HG03103 (cell line): Measurements from ENCODE around the gene SAXO2.
"Not testable (repeated sequence)": the region's sequence is repeated elsewhere in the genome, so short reads cannot be mapped to it uniquely, and the experiment has no call there.

ENCODE experiments used
- ATAC-seq: cut with Tn5 transposase; IDR thresholded peaks from one replicate; pipeline ENCODE4 v1.9.1; 2021; ENCODE audit warnings: low read depth; ENCODE audit not compliant: unreplicated experiment

The SAXO2 gene

DNA sequence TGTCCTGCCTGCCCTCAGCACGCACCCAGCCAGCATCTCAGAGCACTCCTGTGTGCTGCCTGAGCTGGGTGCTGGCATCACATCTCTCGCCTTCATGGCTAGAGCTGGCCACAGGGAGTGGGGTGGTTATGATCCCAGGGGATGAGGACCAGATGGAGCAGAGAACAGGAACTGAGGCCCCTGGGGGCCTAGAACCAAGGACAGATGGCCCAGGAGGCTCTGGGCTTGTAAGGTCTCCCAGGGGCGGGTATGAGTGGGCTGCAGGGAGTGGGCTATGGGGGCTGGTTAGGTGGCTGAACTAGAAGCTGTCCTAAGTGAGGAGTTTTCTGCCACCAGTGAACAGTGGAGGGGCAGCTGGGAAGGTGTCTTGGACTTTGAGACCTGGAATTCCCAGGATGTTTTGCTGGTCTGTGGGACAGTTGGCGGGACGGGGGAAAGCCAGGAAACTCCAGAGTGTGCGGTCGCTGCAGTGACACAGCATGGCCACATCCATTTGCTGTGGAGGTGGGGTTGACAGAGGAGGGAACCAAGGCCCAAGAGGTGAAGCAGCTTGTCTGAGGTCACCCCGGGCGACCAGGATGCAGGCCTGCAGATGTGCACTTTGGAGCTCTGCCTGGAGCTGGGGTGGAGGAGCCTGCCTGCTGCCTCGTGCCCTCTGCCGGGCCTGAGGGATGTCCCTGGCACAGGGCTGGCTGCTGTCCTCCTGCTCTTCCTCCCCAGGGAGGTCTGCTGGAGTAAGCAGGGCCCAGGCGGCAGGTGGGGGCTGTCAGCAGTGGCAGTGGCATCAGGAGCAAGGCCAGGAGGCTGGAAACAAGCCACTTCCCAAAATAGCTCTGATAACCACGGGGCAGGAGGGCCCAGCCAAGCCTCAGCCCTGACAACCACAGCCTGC lies 70.3 kb downstream of the SAXO2 start:
- not testable (repeated sequence) for ATAC-seq

GRCh38 chr15:82333603-82334553 lies 71.3 kb downstream of the SAXO2 start:
- not testable (repeated sequence) for ATAC-seq
